NCI-H2196 treated with DMSO at 0.1 percent for 48 hours (cell line): Measurements from ENCODE around the gene PRTG.

Experiments
- DNase-seq: peaks from one replicate; lab custom pipeline; 2025; ENCODE audit not compliant: unreplicated experiment; lab: John Stamatoyannopoulos, UW

Gene PRTG

GRCh38 chr15:55574096-55574495 lies 168.9 kb downstream of the PRTG start:
- DNase-seq: no peak

- DNase-seq: no peak
Observed at GRCh38 chr15:55573224-55573623, 169.7 kb downstream of the PRTG start.

- no peak for DNase-seq
Observed at GRCh38 chr15:55564347-55565145, 178.4 kb downstream of the PRTG start.

GRCh38 chr15:55562601-55563000 lies 180.4 kb downstream of the PRTG start:
- no peak for DNase-seq
